Islet of Langerhans (tissue), 1 donor: ENCODE data around the gene NECTIN1.

Experiments used
- FAIRE-seq: peaks from one replicate; lab custom pipeline; 2011; peaks lifted over from hg19 to GRCh38; lab: Jason Lieb, UNC

Gene NECTIN1

DNA sequence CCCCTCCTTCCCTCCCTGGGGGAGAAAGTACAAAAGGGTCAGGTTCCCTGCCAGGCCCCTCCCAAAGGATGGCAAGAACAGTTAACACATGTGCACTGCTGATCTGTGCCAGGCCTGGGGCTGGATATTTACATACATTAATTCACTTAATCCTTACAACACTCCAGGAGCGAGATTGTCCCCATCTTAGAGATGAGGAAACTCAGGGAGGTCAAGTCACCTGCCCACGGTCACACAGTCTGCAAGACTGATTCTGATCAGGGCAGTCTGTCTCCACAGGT, 36.5 kb downstream of the NECTIN1 start:
- FAIRE-seq, result no peak

DNA sequence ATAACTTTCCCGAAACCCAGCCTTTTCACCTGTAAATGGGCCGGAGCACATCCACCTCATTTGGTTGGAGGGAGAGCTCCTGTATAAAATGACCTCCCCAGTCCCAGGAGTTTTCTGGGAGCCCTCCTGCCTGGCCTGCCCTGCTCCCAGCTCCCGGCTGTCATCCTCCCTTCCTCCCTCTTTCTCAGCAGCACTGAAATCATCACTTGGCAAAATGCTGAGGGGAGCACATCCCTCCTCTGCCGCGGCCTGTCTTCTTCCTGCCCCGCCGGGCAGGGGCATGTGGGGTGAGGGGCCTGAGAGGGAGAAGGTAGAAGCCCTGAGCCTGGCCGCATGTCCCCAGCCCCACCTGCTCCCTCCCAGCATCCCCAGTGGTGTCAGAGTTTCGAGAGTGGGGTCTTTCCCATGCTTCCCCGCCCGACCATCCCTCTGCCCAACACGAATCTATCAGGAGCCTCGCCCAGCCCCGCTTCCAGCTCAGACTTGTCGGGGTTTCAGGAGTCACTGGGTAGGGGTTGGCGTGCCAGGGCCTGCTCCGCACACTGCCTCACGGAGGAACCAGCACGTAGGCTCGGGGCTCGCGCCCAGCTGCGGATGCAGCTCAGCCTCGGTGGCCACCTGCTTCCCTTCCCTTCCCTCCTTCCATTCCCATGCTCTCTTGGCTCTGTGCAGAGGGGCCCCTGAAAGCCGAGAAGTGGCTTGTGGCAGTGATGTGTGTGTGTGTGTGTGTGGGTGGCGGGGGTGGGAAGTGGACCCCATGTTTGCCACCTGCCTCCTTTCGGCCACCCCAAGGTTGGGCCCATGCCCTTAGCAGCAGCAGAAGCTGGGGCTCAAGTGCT, 37.1 kb downstream of the NECTIN1 start:
- FAIRE-seq, result no peak

- no peak for FAIRE-seq
These were observed 37.9 kb downstream of the NECTIN1 start for GRCh38 chr11:119691020-119691666.

- no peak for FAIRE-seq
These were observed 39.7 kb downstream of the NECTIN1 start for GRCh38 chr11:119689302-119689701.

DNA sequence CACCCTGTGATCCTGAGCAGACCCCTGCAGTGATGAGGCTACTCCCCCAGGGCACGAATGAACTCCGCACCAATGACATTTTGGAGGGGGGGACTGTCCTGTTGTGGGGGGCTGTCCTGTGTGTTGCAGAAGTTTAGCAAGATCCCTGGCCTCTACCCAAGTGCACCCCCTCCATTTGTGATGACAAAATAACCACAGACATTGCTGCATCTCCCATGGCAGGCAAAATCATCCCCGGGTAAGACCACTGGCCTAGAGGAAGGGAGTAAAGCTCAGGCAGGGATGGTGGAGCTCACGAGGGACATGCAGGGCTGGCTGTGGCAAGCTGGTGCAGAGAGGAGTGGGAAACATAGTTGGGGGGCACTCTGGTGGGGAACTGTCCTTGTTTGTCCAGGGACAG, 40.6 kb downstream of the NECTIN1 start:
- FAIRE-seq, result no peak

DNA sequence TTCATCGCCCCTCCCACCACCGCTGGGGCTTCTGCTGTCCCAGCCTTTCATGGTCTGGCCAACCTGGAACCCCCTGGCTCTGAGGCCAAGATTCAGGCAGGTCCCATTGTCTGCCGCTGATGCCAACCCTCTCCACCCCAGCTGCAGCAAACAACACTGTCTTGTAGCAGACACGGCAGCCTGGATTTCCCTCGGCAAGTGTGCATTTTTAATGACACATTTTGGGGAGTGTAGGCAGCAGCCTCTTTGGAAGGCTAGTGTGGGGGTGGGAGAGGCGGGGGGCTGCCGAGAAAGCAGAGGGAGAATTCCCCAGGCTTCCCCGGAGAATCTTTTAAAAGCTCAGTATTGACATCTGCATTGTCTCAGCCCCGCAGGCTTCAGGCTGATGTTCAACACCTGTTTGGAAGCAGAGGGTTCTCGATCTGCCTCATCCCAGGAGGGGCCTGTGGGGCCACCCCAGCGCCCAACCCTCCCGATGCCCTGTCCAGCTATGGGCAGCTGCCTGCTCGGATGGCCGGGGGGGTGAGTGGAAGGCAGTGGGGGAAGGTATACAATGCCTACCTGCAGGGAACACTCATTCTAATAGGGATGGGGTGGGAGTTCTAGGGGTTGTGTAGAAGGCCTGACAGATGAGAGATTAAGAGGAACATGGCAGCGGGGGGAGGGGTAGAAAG, 41.5 kb downstream of the NECTIN1 start:
- no peak for FAIRE-seq

GRCh38 chr11:119686177-119686882, 42.7 kb downstream of the NECTIN1 start:
- FAIRE-seq, result no peak

DNA sequence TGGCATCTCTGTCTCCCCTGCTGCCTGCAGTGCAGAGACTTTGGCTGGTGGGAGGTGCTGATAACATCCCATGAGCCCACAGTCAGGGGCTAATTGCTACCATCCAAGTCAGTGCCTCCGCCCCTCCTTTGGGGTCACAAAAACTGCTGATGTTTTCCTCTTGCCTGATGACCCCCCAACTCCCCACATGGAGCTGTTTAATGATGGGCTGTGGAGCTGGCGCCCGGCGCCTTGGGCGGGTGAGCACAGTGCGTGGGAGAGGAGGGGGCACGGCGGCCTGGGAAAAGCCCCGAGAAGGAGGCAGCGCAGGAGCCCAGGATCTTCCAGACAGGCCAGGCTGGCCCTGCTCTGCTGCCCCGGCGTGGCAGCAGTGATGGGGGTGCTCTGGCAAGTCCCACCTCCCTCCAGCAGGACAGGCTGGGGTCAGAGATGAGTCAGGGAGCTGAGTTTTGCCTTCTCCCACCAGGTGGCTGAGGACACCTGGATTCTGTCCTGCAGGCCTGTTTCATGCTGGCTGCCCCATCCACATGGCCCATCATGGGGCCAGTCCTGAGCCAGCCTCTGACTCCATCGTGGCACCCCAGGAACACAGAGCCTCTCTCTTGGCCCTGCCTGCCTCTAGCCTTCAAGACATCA, 43.8 kb downstream of the NECTIN1 start:
- FAIRE-seq, result no peak

DNA sequence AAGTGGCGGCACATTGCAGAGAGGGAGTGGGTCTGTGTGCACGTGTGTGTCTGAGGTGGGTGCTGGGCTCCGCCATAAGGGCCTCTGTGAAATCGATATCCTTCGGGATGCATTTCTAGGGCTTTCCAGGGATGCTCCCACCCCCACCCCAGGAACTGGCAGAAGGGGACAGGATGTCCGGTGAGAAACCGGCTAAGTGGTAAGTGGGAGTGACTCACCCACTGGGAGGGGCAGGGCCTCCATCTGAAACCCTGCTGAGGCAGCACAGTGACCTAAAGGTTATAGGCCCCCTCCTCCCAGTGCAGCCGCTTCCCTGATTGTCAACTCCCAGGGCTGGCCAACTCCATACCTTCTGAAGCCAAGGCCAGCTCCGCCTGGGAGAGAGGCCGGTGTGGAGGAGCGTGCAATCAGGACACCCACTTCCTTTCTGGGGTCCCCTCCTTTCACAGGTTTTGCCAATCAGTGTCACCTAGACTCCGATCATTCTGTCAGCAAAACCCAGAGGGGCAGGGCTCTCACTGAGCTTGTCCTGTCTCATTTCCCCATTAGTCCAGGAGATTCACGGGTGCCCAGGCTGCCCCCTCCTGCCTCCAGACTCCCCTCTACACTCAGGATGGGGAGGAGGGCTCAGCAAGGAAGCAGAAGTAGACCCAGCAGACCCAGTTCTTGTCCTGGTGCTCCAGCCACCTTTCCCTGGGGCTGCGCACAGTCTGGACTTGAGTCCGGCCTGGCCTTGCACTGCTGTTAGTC, 44.5 kb downstream of the NECTIN1 start:
- FAIRE-seq, result no peak

GRCh38 chr11:119683783-119684182, 45.2 kb downstream of the NECTIN1 start:
- no peak for FAIRE-seq

GRCh38 chr11:119681361-119681910, 47.6 kb downstream of the NECTIN1 start:
- no peak for FAIRE-seq

DNA sequence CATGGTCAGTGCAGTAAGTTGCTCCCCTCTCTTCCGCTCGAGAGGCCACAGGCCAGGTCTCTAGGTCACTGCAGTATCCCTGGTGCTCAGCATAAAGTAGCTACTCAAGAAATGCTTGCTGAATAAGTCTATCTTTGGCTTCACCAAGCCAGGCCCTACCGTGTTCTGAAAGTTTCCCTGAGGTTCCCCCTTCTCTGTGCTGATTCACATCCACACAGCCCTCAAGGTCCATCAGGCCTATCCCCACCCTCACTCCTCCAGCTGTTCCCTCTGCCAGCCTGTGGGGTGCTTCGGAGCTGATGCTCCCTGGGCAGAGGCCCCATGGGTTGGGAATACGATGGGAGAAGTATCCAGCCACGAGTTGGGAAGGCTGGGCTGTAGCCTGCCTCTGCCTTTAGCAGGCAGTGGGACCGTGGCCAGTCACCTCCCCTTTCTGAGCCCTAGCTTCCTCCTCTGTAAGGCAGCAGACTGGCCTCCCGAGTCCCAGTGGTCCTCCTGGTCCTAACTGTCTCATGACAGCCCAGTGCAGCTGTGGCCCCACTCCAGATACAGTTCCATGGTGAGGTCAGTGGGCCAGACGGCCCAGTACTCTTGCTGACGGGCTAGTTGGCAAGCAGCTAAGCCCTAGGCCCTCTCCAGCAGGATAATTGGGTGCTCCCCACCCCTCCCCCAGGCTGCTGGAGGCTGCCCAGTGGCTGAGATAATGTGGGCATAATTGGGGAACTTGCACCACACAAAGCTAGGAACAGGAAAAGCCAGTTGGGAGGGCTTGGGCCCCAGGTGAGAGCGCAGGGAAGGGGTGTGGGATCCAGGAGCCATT, 48.2 kb downstream of the NECTIN1 start:
- FAIRE-seq, result no peak

GRCh38 chr11:119679346-119679745, 49.7 kb downstream of the NECTIN1 start:
- FAIRE-seq, result no peak

- FAIRE-seq, result no peak
These were observed 50.6 kb downstream of the NECTIN1 start for GRCh38 chr11:119678351-119678750.

DNA sequence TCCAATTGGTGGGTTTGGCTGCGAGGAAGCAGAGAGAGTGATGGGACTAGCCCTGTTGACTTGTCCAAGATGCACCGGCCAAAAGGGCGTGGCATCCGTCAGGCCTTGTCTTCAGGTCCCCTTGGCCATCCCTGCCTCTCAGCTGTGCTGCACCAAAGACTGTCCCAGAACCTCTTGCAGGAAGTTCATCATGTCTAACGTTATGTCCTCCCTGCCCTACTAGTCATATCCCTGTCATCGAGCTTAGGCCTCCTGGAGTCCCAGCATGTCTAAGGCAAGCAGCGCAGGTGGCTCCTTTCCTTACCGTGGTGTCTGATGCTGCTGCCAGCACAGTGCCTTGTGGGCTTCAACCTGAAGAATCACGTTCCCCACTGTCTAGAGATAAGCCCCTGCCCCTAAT, 51.2 kb downstream of the NECTIN1 start:
- no peak for FAIRE-seq

- no peak for FAIRE-seq
These were observed 52.5 kb downstream of the NECTIN1 start for GRCh38 chr11:119676461-119677020.

- no peak for FAIRE-seq
These were observed 55.2 kb downstream of the NECTIN1 start for GRCh38 chr11:119673759-119674336.

GRCh38 chr11:119673052-119673758, 55.8 kb downstream of the NECTIN1 start:
- FAIRE-seq, result no peak

DNA sequence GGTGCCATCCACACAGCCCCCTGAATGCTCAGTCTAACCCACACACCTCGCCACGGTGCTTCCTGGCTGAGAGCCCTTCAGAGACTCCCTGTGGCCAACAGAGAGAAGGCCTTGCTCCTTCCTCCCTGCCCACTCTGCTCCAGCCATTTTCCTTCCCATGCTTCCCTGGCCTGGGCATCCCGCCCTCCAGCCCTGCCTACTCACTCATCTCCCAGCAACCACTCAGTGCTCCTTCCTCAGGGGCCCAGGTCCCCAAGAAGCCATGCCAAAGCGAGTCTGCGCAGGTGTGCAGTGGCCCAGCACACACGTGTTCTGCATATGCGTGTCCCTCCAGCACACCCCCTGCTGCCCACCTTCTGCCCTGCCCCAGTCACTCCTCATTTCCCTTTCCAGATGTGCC, 56.4 kb downstream of the NECTIN1 start:
- FAIRE-seq, result no peak
